GM19239 (cell line): Measurements from ENCODE around the gene TBL1X.
A peak's percentile ranks its signal among the peaks of the same experiment; 100 is the strongest.
"Not testable (repeated sequence)": the region's sequence is repeated elsewhere in the genome, so short reads cannot be mapped to it uniquely, and the experiment has no call there.

ENCODE experiments used
- DNase-seq: peaks from one replicate; pipeline ENCODE4 v3.0.0; 2011; ENCODE audit warnings: low spot score; ENCODE audit not compliant: insufficient read length
- FAIRE-seq: peaks from 2 replicates; lab custom pipeline; 2011; peaks lifted over from hg19 to GRCh38; lab: Jason Lieb, UNC

The TBL1X gene

DNA sequence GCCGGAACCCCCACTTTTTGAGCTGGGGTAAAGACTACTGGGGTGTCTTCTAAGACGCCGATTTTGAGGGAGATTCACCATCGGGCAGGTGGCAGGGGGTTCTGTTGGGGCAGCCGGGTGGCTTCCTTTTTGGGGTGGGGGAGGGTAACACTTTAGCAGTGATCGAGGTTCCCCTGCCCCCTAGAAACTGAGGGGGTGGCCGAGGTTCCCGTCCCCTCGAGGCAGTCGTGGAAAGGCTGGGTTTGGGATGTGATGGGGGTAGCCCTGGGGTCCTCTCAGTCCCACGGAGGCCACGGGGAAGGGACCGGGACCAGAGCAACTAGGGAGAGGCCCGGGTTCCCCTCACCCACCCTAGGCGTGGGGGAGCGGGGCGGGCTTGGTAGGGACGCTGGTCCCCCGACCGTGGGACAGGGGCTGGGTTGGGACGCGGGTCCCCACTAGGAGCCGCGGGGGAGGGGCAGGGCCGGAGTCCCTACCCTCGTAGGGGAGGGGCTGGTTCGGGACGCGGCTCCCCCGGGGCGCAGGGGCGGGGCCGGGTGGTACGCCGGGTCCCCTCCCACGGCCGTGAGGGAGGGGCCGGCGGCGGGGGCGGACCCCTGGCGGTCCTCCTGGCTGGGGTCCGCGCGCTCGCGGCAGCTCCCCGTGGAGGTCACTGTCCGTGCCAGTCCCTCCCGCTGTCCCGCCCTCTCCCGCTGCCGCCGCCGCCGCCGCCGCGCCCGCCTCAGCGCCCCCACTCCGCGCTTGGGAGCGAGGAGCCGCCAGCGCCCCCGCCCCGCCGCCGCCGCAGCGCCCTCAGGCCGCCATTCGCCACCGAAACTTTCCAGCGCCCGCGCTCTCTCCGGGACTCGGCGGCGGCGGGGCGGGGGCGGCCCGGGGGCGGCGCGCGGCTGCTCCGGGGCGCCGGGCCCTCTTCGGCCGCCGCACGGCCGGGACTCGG lies at the start of gene TBL1X:
Gene TBL1X (plus strand): TSS at position 624 of the 937 bp plus-strand sequence. CDS start 188,529 bp downstream, outside the sequence.
- DNase-seq (peak; percentile 38), FAIRE-seq (peak; percentile 11)

DNA sequence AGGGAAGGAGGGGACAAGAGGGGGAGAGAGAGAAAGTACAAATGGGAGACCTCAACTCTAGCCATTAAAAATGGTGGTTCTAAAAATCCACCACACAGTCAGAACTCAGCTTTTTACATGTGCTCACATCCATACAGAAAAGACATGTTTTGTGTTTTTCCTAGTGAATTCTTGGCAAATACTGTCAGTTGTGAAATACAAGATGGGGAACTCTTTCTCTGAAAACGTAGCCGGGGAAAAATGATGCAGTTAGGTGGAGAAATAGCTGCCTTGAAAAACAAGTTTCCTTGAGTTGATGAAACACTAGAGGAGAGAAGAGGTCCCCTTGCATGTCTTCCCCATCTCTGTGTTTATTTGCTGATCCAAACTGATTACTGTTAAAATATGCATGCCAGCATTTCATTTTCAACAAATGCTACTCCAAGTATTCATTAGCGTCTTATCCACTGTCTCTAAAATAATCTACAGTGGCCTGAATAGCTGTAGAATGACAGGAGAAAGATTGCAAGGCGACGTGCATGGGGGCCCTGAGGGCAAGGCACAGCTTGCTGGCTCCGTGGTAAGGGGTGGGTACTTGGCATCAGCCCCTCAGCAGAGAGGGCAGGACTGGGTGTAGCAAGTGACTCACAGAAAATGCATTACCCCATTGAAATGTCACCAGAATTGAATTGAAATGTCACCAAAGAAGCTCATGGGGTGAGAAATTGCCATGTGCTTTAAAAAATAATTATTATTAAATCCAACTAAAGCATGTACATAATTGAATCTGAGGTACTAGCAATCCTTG lies 48.1 kb upstream of the TBL1X start:
- DNase-seq (no peak), FAIRE-seq (no peak)

DNA sequence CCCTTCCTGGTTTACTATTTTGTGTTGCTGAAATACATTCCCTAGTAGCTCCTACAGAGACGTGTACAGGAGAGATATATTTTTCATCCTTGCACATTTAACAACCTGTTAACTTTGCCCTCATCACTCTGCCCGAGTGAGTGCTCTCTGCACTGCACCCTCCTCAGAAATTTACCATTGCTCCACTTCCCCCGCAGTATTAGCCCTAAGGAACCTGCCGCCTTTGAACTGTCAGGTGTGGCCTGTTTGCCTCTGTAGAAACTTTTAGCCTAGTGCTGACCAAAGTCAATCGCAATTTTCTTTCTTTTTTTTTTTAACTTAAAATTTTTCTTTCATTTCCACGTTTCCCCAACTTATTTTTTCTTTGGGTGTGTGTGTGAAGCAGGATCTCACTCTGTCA lies 46.6 kb upstream of the TBL1X start:
- FAIRE-seq: no peak
- DNase-seq: no peak

DNA sequence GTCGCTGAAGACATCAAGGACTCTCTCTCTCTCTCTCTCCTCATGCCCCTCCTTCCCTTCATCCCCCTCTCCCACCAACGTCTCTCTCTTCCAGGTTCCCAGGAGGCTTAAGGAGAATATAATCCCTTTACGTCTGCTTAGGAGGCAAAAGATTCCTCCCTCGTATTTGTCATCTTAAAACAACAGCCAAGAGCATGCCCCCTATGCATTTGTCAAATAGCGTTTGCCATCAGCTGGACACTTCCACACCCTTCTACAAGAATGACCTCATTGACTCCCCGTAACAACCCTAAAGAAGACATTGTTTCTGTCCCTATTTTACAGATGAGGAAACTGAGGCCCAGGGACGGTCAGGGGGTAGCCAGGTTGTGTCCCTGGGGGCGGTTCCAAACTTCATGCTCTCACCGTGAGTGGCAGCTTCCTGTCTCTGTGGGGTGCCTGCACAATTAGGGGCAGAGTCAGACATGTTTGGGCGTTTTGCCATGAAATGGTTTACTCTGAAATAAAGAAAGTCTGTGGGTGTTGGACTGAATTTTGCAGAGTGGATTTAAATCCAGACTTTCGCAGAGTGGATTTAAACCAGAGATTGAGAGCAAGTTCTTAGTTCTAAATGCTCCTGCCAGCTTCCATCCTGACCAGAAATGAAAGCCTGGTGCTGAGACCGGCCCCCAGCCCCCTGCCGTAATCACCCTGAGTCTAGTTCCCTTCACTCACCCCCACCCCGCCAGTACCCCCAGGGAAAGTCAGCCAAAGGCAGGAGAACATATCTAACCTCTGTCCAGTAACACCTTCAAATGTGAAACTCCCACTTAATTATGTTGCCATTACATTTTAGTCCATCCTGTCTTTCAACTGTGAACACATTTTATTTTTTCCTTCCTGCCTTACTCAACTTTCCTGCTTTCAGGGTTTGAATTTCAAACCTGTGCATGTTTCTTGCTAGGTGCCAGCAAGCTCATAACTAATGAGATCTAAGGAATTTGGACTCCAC lies 44.3 kb upstream of the TBL1X start:
- no peak for FAIRE-seq

DNA sequence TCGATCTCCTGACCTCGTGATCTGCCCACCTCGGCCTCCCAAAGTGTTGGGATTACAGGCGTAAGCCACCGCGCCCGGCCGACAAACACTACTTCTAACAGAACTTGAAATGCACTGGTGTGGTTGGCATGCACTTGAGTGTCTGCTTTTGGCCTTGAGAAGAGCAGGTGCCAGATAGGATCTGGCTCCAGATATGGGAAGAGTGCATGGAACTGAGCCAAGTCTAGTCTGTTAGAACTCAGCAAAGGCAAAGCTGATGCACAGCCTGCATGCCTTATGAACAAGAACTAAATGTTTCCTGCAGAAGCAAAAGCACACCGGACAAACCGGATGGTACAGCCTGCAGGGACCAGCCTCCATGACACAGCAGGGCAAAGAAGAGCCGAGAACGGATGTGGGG lies 35.1 kb upstream of the TBL1X start:
- FAIRE-seq (no peak), DNase-seq (no peak)

More for the DNA sequence above, 44.3 kb upstream of the TBL1X start:
- no peak for DNase-seq

DNA sequence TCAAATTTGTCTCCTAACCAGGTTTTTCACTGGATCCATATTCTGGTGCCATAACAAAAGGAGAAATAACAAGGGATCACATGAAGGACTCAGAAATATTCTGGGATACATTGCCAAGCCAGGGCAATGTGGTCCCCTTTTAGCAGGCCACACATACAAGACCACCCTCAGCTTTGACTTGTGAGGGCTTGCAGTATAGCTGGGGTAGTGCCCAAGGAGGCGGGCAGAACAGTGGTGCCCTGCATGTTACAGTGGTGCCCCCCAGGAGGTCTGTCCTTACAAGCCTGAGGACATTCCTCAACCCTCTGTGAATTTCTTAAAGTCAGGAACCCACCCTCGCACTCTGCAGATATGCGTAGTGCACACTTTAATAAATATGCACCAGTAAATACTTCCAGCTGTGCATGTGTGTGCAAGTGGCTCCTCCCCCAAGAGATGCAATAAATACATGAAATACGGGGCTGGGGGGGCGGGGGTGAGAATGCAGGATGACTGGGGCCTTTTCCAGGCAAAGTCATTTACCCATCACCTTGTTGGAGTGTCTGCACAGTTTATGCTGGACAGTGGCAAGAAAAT lies 34.4 kb upstream of the TBL1X start:
- DNase-seq (no peak), FAIRE-seq (no peak)

DNA sequence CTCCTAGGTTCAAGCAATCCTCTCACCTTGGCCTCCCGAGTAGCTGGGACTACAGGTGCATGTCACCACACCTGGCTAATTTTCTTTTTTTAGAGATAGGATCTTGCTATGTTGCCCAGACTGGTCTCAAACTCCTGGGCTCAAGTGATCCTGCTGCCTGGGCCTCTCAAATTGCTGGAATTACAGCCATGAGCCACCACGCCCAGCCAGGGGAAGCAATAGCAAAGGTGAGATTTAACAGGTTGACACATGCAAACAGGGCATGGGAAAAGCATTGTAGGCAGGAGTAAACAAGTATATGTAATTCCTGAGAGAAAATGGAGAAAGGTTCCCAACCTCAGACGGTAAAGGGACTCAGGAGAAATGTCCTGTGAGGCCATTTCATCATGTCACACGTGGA lies 33.6 kb upstream of the TBL1X start:
- no peak for FAIRE-seq
- no peak for DNase-seq

DNA sequence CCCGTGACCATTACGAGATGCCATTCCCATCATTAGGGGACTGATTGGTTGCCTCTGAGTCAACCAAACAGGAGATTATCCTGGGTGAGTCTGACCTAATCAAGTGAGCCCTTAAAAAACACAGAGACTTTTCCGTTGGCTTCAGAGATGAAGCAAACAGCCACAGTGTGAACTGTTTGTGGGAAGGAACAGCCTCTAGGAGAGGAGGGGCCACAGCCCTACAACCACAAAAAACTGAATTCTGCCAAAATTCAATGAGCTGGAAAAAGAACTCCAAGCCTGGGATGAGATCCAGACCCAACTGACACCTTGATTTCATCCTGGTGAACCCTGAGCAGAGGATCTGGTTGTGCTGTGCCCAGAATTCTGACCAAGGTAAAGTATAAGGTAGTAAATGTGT lies 31.3 kb upstream of the TBL1X start:
- no peak for DNase-seq
- no peak for FAIRE-seq

DNA sequence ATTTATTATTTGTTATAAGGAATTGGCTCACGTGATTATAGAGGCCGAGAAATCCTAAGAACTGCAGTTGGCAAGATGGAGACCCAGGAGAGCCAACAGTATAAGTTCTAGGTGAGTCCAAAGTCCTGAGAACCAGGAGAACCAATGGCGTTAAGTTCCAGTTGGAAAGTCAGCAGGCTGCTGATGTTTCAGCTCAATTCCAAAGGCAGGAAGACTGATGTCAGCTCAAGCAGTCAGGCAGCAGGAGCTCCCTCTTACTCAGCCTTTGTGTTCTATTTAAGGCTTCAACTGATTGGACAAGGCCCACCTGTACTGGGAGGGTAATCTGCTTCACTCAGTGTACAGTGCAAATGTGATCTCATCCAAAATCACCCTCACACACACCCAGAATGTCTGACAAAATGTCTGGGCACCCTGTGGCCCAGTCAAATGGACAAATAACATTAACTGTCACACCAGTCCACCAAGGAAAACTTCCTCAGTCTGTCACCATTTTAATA lies 30.8 kb upstream of the TBL1X start:
- FAIRE-seq (no peak), DNase-seq (no peak)

DNA sequence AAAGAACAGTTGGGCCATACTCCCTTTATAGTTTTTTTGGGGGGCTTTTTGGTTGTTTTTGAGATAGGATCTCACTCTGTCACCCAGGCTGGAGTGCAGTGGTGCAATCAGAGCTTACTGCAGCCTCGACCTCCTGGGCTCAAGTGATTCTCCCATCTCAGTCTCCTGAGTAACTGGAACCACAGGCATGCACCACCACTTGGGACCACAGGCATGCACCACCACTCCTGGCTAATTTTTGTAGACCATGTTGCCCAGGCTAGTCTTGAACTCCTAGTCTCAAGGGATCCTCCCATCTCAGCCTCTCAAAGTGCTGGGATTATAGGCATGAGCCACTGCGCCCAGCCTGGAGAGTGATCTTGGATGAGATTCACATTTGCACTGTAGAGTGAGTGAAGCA lies 29.8 kb upstream of the TBL1X start:
- not testable (repeated sequence) for DNase-seq, FAIRE-seq

DNA sequence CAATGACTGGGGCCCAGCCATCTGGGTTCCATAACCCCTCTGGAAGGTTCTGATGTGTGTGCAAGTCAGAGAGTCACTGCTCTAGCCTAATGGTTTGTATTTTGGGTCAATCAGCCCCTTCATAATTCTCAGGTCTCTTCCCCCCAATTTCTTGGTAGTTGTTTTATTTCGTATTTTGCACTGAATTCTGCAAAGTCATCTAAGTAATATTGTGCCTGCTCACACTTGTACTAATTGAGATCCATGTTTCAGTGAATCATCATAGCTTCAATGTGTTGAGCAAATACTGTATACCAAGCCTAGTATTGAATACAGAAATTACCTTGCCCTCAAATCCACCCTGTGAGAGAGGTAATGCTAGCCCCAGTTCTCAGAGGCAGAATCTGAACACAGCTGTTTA lies 28.0 kb upstream of the TBL1X start:
- FAIRE-seq (no peak), DNase-seq (no peak)

DNA sequence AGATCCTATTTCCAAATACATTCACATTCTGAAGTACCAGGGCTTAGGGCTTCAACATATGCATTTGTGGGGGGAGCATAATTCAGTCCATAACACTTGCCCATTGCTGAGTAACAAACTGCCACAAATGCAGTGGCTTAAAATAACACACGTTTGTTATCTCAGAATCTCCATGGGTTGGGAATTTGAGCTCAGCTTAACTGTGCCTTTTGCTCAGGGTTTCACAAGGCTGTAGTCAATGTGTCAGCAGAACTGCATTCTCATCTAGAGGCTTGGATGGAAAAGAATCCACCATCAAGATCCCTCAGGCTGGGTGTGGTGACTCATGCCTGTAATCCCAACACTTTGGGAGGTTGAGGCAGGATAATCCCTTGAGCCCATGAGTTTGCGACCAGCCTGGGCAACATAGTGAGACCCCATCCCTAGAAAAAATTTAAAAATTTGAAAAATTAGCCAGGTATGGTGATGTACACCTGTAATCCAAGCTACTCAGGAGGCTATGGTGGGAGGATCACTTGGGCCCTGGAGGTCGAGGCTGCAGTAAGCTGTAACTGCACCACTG lies 25.8 kb upstream of the TBL1X start:
- no peak for DNase-seq
- FAIRE-seq: no peak

DNA sequence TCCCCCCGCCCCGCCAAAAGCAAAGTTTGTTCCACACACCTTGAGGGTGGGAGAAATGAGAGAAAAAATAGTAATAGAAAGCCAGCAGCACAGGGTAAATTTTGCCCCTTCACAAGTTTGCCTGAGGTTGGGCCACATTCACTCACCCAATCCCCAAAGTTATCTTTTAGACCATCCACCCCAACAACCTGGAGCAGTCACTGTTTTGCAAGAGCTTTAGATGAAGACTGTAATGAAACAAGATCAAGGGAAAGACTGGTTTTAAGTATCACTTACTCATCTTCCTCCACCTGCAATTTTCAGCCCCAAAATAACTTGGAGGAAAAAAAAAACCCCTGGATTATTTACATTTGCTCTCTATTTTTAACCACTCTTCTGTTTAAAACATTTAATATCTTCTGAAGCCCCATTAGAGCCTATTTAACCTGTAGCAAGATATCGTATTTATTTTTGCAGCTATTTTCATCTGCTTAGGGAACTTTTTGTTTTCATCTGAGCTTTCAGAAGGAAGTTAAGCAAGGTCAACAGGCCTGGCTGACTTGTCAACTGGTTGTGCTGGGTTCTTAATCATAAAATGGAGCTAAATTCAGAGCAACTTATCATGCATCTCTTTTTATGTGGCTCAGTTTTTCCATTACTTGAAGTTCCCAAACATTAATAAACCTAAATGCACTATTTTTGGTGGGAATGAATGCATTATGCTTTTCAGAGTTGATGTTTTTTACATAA lies 24.6 kb upstream of the TBL1X start:
- FAIRE-seq (no peak), DNase-seq (no peak)

DNA sequence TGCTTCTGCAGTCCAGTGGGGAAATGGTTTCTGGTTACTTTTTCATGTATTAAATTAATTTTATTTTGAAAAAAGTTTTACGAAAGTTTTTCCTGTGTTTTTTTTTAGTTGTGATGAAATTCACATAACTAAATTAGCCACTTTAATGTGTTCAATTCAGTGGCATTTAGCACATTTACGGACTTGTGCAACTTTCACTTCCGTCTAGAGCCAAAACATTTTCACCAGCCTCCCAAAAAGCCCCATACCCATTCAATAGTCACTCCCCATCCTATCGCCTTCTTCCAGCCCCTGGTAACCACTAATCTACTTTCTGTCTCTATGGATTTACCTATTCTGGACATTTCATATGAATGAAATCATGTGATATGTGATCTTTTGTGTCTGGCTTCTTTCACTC lies 22.8 kb upstream of the TBL1X start:
- DNase-seq (no peak), FAIRE-seq (no peak)

DNA sequence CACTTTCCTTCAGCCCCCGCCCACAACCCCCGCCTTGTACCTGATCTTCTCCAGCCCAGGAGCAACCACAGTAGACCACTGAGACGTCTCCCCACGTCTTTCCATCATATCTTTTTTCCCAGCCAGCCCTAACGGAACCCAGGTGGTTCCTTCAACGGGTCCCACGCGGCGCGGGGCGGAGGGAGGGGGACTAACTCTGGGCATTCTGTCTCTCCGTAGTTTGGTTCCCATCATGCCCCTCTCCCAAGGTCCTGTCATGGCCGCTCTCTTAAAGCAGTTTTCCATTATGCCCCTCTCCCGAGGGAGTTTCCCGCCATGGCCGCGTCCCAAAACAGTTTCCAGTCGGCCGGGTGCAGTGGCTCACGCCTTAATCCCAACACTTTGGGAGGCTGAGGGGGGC lies 21.5 kb upstream of the TBL1X start:
- DNase-seq (no peak), FAIRE-seq (no peak)

DNA sequence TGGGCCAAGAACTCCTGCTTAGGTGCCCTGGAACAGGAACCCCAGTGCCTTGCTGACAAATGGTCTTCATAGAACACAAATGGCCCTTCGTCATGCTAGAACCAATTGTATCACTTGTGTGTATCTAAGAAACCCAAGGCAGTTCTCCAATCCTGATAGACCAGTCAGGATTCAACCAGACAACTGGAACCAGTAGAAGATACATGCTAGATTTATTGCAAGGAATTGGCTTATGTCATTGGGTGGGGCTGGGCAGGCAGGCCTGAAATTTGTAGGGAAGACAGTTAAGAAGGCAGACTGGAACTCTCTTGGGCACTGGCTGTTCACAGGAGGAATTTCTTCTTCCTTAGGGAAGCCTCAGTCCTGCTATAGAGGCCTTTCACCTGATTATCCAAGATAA lies 17.0 kb upstream of the TBL1X start:
- FAIRE-seq: no peak
- DNase-seq: no peak

DNA sequence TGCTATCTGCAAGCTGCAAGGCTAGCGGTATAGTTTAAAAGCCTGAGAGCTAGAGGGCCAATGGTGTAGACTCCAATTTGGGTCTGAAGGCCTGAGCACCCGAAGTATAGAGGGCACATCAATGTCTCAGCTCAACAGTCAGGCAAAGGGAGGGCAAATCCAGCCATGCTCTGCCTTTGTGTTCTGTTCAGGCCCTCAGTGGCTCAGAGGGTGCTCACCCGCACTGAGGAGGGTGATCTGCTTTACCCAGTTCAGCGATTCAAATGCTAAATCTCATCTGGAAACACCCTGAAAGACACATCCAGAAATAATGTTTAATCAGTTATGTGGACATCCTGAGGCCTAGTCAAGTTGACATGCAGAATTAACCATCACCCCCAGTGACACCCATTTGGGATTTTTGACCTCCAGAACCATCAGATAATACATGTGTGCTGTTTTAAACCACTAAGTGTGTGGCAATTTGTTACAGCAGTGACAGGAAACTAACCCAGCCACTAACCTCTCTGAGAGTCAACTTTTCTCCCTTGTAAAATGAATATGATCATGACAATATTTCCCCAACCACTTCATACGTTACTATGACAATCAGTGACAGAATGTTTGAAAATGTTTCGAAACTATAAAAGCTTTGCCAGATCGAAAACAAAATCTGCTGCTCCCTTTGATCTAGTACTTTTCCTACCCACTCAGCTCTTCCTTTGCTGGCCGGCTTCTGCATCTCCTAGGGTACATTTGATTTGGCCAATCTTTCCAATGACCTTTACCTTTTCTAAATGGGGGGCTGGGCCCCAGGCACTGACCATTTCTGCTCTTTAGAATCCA lies 8.4 kb upstream of the TBL1X start:
- peak; percentile 57 for FAIRE-seq
- no peak for DNase-seq

DNA sequence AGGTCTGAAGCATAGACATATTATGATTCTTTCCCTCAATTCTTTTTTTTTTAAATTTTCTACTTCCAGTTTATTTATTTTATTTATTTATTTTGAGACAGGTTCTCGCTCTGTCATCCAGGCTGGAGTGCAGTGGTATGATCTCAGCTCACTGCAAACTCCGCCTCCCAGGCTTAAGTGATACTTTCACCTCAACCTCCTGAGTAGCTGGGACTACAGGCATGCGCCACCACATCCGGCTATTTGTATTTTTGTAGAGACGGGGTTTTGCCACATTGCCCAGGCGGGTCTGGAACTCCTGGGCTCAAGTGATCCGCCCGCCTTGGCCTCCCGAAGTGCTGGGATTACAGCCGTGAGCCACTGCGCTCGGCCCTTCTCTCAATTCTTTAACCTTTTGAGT lies 6.8 kb upstream of the TBL1X start:
- DNase-seq, FAIRE-seq: not testable (repeated sequence)
